GM19035 (cell line): Measurements from ENCODE around the gene CTNND2.

Experiments
- ATAC-seq: cut with Tn5 transposase; IDR thresholded peaks from one replicate; pipeline ENCODE4 v1.9.1; 2021; ENCODE audit not compliant: unreplicated experiment

CTNND2 gene

GRCh38 chr5:11531811-11532555 lies 372.3 kb downstream of the CTNND2 start:
- no peak for ATAC-seq

GRCh38 chr5:11528720-11529119 lies 375.5 kb downstream of the CTNND2 start:
- ATAC-seq, result no peak

- ATAC-seq, result no peak
Measured at GRCh38 chr5:11527652-11528349, 376.4 kb downstream of the CTNND2 start.

- no peak for ATAC-seq
Measured at GRCh38 chr5:11525020-11525419, 379.2 kb downstream of the CTNND2 start.

GRCh38 chr5:11524188-11524587 lies 380.1 kb downstream of the CTNND2 start:
- ATAC-seq, result no peak

GRCh38 chr5:11522796-11523195 lies 381.4 kb downstream of the CTNND2 start:
- ATAC-seq, result no peak

- no peak for ATAC-seq
Measured at GRCh38 chr5:11520241-11520930, 383.9 kb downstream of the CTNND2 start.

GRCh38 chr5:11519236-11519635 lies 385.0 kb downstream of the CTNND2 start:
- ATAC-seq, result no peak

GRCh38 chr5:11518676-11519075 lies 385.6 kb downstream of the CTNND2 start:
- no peak for ATAC-seq

GRCh38 chr5:11514705-11515432 lies 389.4 kb downstream of the CTNND2 start:
- no peak for ATAC-seq

- ATAC-seq, result no peak
Measured at GRCh38 chr5:11511878-11512277, 392.4 kb downstream of the CTNND2 start.

GRCh38 chr5:11510889-11511288 lies 393.4 kb downstream of the CTNND2 start:
- ATAC-seq, result no peak

- no peak for ATAC-seq
Measured at GRCh38 chr5:11509793-11510192, 394.5 kb downstream of the CTNND2 start.

- ATAC-seq, result no peak
Measured at GRCh38 chr5:11507156-11507910, 396.9 kb downstream of the CTNND2 start.

- ATAC-seq, result no peak
Measured at GRCh38 chr5:11504886-11505193, 399.4 kb downstream of the CTNND2 start.

- ATAC-seq, result no peak
Measured at GRCh38 chr5:11504065-11504885, 400.0 kb downstream of the CTNND2 start.

- ATAC-seq, result no peak
Measured at GRCh38 chr5:11502783-11503182, 401.5 kb downstream of the CTNND2 start.

GRCh38 chr5:11497651-11498050 lies 406.6 kb downstream of the CTNND2 start:
- ATAC-seq, result no peak

GRCh38 chr5:11496137-11496719 lies 408.0 kb downstream of the CTNND2 start:
- no peak for ATAC-seq

- ATAC-seq, result no peak
Measured at GRCh38 chr5:11494340-11494739, 409.9 kb downstream of the CTNND2 start.
